Upper lobe of left lung (tissue), 6 donors: Measurements from ENCODE around the gene IL17RB. TPM values are rescaled to one million over a fixed set of nuclear protein-coding genes. Genes with fewer than 3 reads are reported as not detected.

Source experiments
- ATAC-seq, 2 donors: fragments of 200-7000 bp; cut with Tn5 transposase; one replicate each; pipeline ENCODE4 v1.9.1; 2022; ENCODE audit warnings: mild to moderate bottlenecking in 2 of 2, moderate library complexity in 2 of 2; ENCODE audit not compliant: low FRiP score in 2 of 2
- DNase-seq, 2 donors: peaks; one replicate each; pipeline ENCODE4 v3.0.0-alpha.2; 2019 to 2020
- H3K27ac ChIP-seq, 4 donors: fragments of 200-600 bp; sonication (generic); one replicate each; pipeline ENCODE4 v1.5.1; 2016 to 2019
- H3K27me3 ChIP-seq, 4 donors: fragments of 200-600 bp; sonication (generic); one replicate each; pipeline ENCODE4 v1.5.1; 2017 to 2019
- H3K36me3 ChIP-seq, 4 donors: fragments of 200-600 bp; sonication (generic); one replicate each; pipeline ENCODE4 v1.5.1; 2016 to 2019
- H3K4me1 ChIP-seq, 4 donors: fragments of 200-600 bp; sonication (generic); one replicate each; pipeline ENCODE4 v1.5.1; 2018 to 2019
- H3K4me3 ChIP-seq, 4 donors: fragments of 200-600 bp; sonication (generic); one replicate each; pipeline ENCODE4 v1.5.1; 2017 to 2019; ENCODE audit warnings: mild to moderate bottlenecking in 2 of 4, moderate library complexity in 1 of 4
- H3K9me3 ChIP-seq, 4 donors: fragments of 200-600 bp; sonication (generic); one replicate each; pipeline ENCODE4 v1.5.1; 2018 to 2019
- EP300 ChIP-seq, 4 donors: sonication (generic); formaldehyde crosslinking; IDR thresholded peaks; one replicate each; pipeline ENCODE4 v1.5.1; 2017; ENCODE audit warnings: antibody characterized with exemption in 4 of 4, control low read depth in 2 of 4
- POLR2A ChIP-seq, 4 donors: fragments of 450-650 bp; IDR thresholded peaks; one replicate each; pipeline ENCODE4 v1.5.1; 2016 to 2017; ENCODE audit warnings: antibody characterized with exemption in 4 of 4, mild to moderate bottlenecking in 2 of 4
- POLR2AphosphoS5 ChIP-seq, 2 donors: sonication (generic); formaldehyde crosslinking; IDR thresholded peaks; one replicate each; pipeline ENCODE4 v1.5.1; 2017; ENCODE audit warnings: antibody characterized with exemption in 2 of 2
- WGBS, 2 donors: methylation state at CpG; one replicate each; pipeline ENCODE4 v1.1.5; 2017 to 2018; 5-methylcytosine and 5-hydroxymethylcytosine counted together
- total RNA-seq, 6 donors: library from RNA; depleted of rRNA in 4 of 6; stranded (reverse); fragments of >200 nt in 4 of 6; gene quantifications; one replicate each; pipeline versions ENCODE4 v1.1.0 to v1.2.1, GENCODE V29; 2016 to 2021
- TF ChIP-seq, protein P1 (sequence below), 6 experiments: fragments of 450-650 bp in 4 of 6; fragments of 200-600 bp in 2 of 6; sonication (generic) in 2 of 6; IDR thresholded peaks; one replicate each; pipeline ENCODE4 v1.5.1; 2016 to 2019; ENCODE audit warnings: antibody characterized with exemption in 6 of 6
- donor health status: DM: no; HTN: no; CAD: no; lungs with moderate emphysema.
- donor health status: DM: no; HTN: yes; CAD: no; lungs with severe emphysema.

IL17RB gene
- total RNA-seq, 6 donors from 2014 or later: 3.1 to 15.6 (median 6.3) TPM

DNA sequence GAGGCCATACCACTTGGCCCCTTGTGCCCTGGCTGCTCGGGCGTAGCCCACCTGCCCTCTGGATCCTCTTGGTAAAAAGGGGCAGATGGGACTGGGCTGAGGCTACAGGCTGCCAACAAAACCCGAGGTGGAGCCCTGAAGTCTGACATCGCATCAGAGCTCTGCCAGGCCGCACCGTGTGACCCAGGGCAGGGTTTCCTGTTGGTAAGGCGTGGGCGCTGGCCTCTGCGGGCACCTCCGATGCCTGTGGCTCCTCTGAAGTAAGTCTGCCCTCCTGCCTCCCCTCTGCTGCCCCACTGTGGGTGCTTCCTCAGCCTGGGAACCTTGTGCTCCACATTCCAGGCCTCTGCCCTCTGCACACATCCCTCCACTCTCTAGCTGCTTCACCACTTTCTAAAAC is 9.0 kb upstream of the IL17RB start:
- no peaks in the 10 kb centered on the region for H3K9me3 ChIP-seq
- DNase-seq (peak; percentile 54 to 74), ATAC-seq (peak; percentile 6 to 42)
- no peaks in the 10 kb centered on the region for H3K36me3 ChIP-seq
- H3K4me1 ChIP-seq: peaks cover 0 to 9% (median 0%) of the 10 kb centered on the region in 4 donors
- TF ChIP-seq, protein P1, sequence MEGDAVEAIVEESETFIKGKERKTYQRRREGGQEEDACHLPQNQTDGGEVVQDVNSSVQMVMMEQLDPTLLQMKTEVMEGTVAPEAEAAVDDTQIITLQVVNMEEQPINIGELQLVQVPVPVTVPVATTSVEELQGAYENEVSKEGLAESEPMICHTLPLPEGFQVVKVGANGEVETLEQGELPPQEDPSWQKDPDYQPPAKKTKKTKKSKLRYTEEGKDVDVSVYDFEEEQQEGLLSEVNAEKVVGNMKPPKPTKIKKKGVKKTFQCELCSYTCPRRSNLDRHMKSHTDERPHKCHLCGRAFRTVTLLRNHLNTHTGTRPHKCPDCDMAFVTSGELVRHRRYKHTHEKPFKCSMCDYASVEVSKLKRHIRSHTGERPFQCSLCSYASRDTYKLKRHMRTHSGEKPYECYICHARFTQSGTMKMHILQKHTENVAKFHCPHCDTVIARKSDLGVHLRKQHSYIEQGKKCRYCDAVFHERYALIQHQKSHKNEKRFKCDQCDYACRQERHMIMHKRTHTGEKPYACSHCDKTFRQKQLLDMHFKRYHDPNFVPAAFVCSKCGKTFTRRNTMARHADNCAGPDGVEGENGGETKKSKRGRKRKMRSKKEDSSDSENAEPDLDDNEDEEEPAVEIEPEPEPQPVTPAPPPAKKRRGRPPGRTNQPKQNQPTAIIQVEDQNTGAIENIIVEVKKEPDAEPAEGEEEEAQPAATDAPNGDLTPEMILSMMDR (IDR thresholded peaks at IDR 0.05): no peak
- TF ChIP-seq POLR2A (IDR thresholded peaks at IDR 0.05): no peak
- TF ChIP-seq EP300 (IDR thresholded peaks at IDR 0.05): no peak
- TF ChIP-seq POLR2AphosphoS5 (IDR thresholded peaks at IDR 0.05): no peak
- 67 to 93% methylated on average over 2 to 10 of the region's 10 CpGs for WGBS, 2 donors
- H3K27ac ChIP-seq: no peak overlapping the region
- H3K27me3 ChIP-seq: no peaks in the 10 kb centered on the region
- H3K4me3 ChIP-seq: no peak overlapping the region

DNA sequence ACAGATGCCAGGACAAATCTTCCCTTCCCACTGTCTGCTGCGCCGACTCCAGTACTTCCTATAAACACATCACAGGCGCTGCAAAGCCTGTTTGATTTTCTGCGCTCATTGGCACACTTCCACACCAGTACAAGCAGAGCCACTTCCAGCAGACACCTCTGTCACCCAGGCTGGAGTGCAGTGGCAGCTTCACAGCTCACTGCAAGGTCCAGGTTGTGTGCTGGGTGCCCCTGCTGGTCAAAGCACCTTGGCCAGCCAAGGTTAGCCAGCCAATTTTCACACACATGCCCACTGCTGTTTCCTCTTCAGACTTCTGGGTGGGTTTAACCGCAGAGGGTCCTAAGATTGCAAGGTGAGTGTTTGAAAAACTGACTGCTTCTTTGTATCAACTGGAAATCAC is 5.1 kb upstream of the IL17RB start:
- no peak for DNase-seq
- no peak for TF ChIP-seq POLR2AphosphoS5 (IDR thresholded peaks at IDR 0.05)
- TF ChIP-seq, protein P1 (IDR thresholded peaks at IDR 0.05): no peak
- TF ChIP-seq EP300 (IDR thresholded peaks at IDR 0.05): no peak
- TF ChIP-seq POLR2A (IDR thresholded peaks at IDR 0.05): no peak
- H3K27me3 ChIP-seq: peaks cover 0 to 1% (median 0%) of the 10 kb centered on the region in 4 donors
- H3K4me1 ChIP-seq: peaks cover 4 to 47% (median 16%) of the 10 kb centered on the region in 4 donors
- H3K9me3 ChIP-seq: no peaks in the 10 kb centered on the region
- WGBS, 2 donors: 79 to 80% methylated on average over 4 to 5 of the region's 5 CpGs
- no peaks in the 10 kb centered on the region for H3K36me3 ChIP-seq
- H3K4me3 ChIP-seq: no peak overlapping the region
- ATAC-seq: no peak
- no peak overlapping the region for H3K27ac ChIP-seq

- TF ChIP-seq EP300 (IDR thresholded peaks at IDR 0.05): no peak
- TF ChIP-seq, protein P1 (IDR thresholded peaks at IDR 0.05): peak in 1 of 6 experiments; percentile 24
- peak overlapping the region in 2 of 4 donors; percentile 37 to 39 for H3K27ac ChIP-seq
- peaks cover 8 to 49% (median 22%) of the 10 kb centered on the region in 4 donors for H3K4me1 ChIP-seq
- no peaks in the 10 kb centered on the region for H3K36me3 ChIP-seq
- WGBS, 2 donors: 52 to 57% methylated on average over 11 to 12 of the region's 12 CpGs
- peaks cover 0 to 2% (median 0%) of the 10 kb centered on the region in 4 donors for H3K27me3 ChIP-seq
- ATAC-seq: no peak
- no peaks in the 10 kb centered on the region for H3K9me3 ChIP-seq
- DNase-seq: peak in 1 of 2 donors; percentile 62
- H3K4me3 ChIP-seq: no peak overlapping the region
These were observed 3.8 kb upstream of the IL17RB start for GRCh38 chr3:53842436-53843194.

DNA sequence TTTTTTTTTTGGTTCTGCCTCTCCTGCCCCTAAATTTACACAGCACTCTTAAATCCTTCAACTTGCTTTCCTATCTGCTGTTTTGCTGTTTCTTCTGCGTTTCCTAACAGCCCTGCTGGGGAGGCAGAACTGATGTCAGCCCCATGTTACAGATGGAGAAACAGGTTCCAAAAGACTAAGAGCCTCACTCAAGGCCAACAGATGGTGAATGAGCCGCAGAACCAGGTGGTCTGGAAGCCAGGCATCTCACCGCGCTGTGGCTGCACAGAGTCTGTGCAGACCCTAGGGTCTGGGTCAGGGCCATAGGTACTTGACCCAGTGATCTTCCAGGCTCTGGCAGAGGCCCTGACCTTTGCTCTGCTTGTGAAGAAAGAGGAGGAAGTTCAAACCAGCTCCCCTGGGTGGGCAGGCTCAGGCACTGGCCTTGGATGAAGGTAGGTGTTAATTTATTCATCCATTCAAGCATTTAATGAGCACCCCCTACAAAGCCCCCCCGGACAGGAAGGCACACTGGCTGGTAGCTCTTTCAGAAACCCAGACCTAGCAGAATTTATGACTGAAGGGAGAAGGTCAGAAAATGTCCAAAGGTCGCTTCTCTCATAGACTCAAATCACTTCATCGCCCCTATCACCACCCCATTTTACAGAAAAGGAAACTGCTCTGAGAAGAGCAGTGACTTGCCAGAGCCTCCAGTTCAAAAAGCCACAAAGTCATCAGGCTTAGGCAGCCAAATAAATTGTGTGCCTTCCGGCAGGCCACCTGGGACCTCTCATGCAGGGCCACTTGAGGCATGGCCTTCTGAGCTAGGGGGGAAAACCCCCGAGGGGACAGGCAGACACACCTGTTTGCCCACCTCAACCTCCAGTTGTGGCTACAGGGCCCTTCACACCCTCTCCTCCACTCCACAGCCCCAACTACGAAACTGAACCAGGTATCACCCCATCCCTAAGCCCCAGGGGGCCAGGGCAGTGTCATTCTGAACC is 2.9 kb upstream of the IL17RB start:
- no peaks in the 10 kb centered on the region for H3K36me3 ChIP-seq
- peaks cover 0 to 2% (median 0%) of the 10 kb centered on the region in 4 donors for H3K27me3 ChIP-seq
- peaks cover 8 to 48% (median 22%) of the 10 kb centered on the region in 4 donors for H3K4me1 ChIP-seq
- H3K27ac ChIP-seq: no peak overlapping the region
- DNase-seq: no peak
- no peak for ATAC-seq
- H3K9me3 ChIP-seq: no peaks in the 10 kb centered on the region
- 75 to 83% methylated on average over 8 to 10 of the region's 10 CpGs for WGBS, 2 donors
- no peak for TF ChIP-seq POLR2AphosphoS5 (IDR thresholded peaks at IDR 0.05)
- TF ChIP-seq POLR2A (IDR thresholded peaks at IDR 0.05): no peak
- TF ChIP-seq EP300 (IDR thresholded peaks at IDR 0.05): no peak
- H3K4me3 ChIP-seq: no peak overlapping the region
